ENCODE data around the gene TIAM2.

Gene TIAM2

GRCh38 chr6:155152211-155153076 lies 157.3 kb downstream of the TIAM2 start:
- TF ChIP-seq, protein P1, sequence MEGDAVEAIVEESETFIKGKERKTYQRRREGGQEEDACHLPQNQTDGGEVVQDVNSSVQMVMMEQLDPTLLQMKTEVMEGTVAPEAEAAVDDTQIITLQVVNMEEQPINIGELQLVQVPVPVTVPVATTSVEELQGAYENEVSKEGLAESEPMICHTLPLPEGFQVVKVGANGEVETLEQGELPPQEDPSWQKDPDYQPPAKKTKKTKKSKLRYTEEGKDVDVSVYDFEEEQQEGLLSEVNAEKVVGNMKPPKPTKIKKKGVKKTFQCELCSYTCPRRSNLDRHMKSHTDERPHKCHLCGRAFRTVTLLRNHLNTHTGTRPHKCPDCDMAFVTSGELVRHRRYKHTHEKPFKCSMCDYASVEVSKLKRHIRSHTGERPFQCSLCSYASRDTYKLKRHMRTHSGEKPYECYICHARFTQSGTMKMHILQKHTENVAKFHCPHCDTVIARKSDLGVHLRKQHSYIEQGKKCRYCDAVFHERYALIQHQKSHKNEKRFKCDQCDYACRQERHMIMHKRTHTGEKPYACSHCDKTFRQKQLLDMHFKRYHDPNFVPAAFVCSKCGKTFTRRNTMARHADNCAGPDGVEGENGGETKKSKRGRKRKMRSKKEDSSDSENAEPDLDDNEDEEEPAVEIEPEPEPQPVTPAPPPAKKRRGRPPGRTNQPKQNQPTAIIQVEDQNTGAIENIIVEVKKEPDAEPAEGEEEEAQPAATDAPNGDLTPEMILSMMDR (conservative IDR thresholded peaks at IDR 0.05; ENCODE audit: low read depth, low read length) = no peak
- no peak overlapping the region for H3K4me2 ChIP-seq
- no peaks in the 10 kb centered on the region for H3K36me3 ChIP-seq (ENCODE audit: insufficient read depth)
- H2AFZ ChIP-seq (ENCODE audit: low read depth) = no peak overlapping the region
- H3K27me3 ChIP-seq (ENCODE audit: insufficient read depth, low read depth) = no peaks in the 10 kb centered on the region
- no peaks in the 10 kb centered on the region for H4K20me1 ChIP-seq (ENCODE audit: insufficient read depth)
- H3K79me2 ChIP-seq (ENCODE audit: insufficient read depth, low read depth) = no peaks in the 10 kb centered on the region
- H3K4me1 ChIP-seq (ENCODE audit: low read depth, poor library complexity, severe bottlenecking) = no peaks in the 10 kb centered on the region
- H3K4me3 ChIP-seq (IDR thresholded peaks at IDR 0.05; ENCODE audit: insufficient read depth, low read depth, low read length) = no peak overlapping the region
- H3K9ac ChIP-seq = no peak overlapping the region
- H3K27ac ChIP-seq = no peak overlapping the region

DNA sequence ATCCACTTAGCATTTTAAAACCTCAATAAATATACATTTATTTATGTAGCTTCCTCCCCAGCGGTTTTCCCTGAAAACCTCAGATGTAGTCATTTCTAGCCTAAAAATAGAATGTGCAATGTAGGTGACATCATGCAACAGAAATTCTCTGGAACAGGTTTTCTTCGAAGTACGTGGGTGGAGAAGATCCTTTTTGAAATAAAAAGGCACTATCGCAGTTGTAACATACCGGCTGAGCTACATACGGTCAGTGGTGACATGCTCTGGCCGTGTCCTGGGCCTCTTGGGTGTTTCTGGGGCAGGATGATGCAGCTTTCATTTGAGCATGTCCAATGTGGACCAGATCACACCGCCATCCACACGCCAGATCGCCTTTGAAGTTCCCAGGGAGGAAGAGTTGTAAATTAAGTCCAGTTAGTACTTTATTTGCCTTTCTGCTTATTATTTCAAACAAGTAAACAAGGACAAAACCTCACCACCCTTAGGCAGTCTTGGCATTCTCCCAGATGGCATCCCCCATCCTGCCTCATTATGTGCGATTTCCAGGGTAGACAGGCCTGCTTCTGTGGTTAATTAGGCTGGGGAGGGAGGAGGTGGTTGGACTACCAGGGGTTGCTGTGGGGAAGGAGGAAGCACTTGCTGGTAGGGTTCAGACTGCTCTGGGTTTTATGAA lies 159.2 kb downstream of the TIAM2 start:
- TF ChIP-seq, protein P1 (conservative IDR thresholded peaks at IDR 0.05; ENCODE audit: low read depth, low read length) = no peak
- H3K27ac ChIP-seq = no peak overlapping the region
- no peaks in the 10 kb centered on the region for H3K27me3 ChIP-seq (ENCODE audit: insufficient read depth, low read depth)
- H3K79me2 ChIP-seq (ENCODE audit: insufficient read depth, low read depth) = no peaks in the 10 kb centered on the region
- no peak overlapping the region for H3K4me2 ChIP-seq
- H3K36me3 ChIP-seq (ENCODE audit: insufficient read depth) = no peaks in the 10 kb centered on the region
- no peak overlapping the region for H3K4me3 ChIP-seq (IDR thresholded peaks at IDR 0.05; ENCODE audit: insufficient read depth, low read depth, low read length)
- H3K4me1 ChIP-seq (ENCODE audit: low read depth, poor library complexity, severe bottlenecking) = no peaks in the 10 kb centered on the region
- no peak overlapping the region for H2AFZ ChIP-seq (ENCODE audit: low read depth)
- H4K20me1 ChIP-seq (ENCODE audit: insufficient read depth) = no peaks in the 10 kb centered on the region
- no peak overlapping the region for H3K9ac ChIP-seq

DNA sequence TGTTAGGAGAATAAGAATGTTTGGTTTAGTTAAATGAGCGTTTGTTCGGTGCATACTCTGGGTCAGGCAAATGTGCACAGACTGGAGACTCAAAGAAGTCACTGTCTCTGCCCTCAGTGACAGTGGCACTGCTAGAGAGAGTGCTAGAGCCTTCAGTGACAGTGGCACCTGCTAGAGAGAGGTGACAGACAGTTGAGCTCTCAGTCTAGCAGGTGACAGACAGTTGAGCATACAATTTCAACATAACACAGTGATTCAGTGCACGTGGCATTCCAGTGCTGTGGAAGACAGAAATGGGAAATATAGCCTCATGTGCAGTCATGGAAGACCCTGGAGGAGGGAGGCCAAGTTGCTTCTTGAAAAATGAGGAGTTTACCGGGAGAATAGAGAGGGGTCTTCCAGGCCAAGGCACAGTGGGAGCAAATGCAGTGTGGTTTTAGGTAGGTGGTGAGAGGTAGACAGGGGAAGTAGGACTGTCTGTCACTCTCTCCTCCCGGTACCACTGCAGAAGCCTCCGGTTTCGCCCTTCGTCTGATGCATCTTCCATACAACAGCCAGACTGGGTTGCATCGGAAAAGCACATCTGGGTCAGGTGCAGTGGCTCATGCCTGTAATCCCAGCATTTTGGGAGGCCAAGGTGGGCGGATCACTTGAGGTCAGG lies 160.8 kb downstream of the TIAM2 start:
- Histone ChIP-seq H3K9ac (no peak overlapping the region), H3K79me2 (ENCODE audit: insufficient read depth, low read depth) (no peaks in the 10 kb centered on the region), H3K27me3 (ENCODE audit: insufficient read depth, low read depth) (no peaks in the 10 kb centered on the region), H3K27ac (no peak overlapping the region), H3K4me1 (ENCODE audit: low read depth, poor library complexity, severe bottlenecking) (no peaks in the 10 kb centered on the region), H3K4me2 (no peak overlapping the region), H2AFZ (ENCODE audit: low read depth) (no peak overlapping the region), H3K36me3 (ENCODE audit: insufficient read depth) (no peaks in the 10 kb centered on the region), H4K20me1 (ENCODE audit: insufficient read depth) (no peaks in the 10 kb centered on the region), H3K4me3 (IDR thresholded peaks at IDR 0.05; ENCODE audit: insufficient read depth, low read depth, low read length) (no peak overlapping the region)
- TF ChIP-seq, protein P1 (conservative IDR thresholded peaks at IDR 0.05; ENCODE audit: low read depth, low read length) = no peak

- H3K4me1 ChIP-seq (ENCODE audit: low read depth, poor library complexity, severe bottlenecking) = no peaks in the 10 kb centered on the region
- H2AFZ ChIP-seq (ENCODE audit: low read depth) = no peak overlapping the region
- H3K27ac ChIP-seq = no peak overlapping the region
- no peaks in the 10 kb centered on the region for H3K36me3 ChIP-seq (ENCODE audit: insufficient read depth)
- no peaks in the 10 kb centered on the region for H3K79me2 ChIP-seq (ENCODE audit: insufficient read depth, low read depth)
- no peaks in the 10 kb centered on the region for H3K27me3 ChIP-seq (ENCODE audit: insufficient read depth, low read depth)
- no peak overlapping the region for H3K4me3 ChIP-seq (IDR thresholded peaks at IDR 0.05; ENCODE audit: insufficient read depth, low read depth, low read length)
- no peaks in the 10 kb centered on the region for H4K20me1 ChIP-seq (ENCODE audit: insufficient read depth)
- H3K9ac ChIP-seq = no peak overlapping the region
- TF ChIP-seq, protein P1 (conservative IDR thresholded peaks at IDR 0.05; ENCODE audit: low read depth, low read length) = no peak
- no peak overlapping the region for H3K4me2 ChIP-seq
These were observed 162.0 kb downstream of the TIAM2 start for GRCh38 chr6:155157101-155157500.
